DOHH2 (cell line): ENCODE results near the gene ALDH3B1.

Source experiments
- H3F3A ChIP-seq: fragments of 200-600 bp; sonication (generic), shearing (Covaris generic); 2 replicates; pipeline ENCODE4 v1.6.0; 2016; ENCODE audit warnings: antibody characterized with exemption, mild to moderate bottlenecking; ENCODE audit not compliant: control insufficient read depth, insufficient read depth
- H3K27ac ChIP-seq: fragments of 200-600 bp; sonication (generic); 2 replicates; pipeline ENCODE4 v1.5.1; 2014; ENCODE audit warnings: low read depth, mild to moderate bottlenecking, low read length, moderate library complexity
- H3K27me3 ChIP-seq: fragments of 200-600 bp; sonication (generic); 2 replicates; pipeline ENCODE4 v1.6.1; 2014; ENCODE audit warnings: mild to moderate bottlenecking, low read length, mixed read lengths; ENCODE audit not compliant: control insufficient read depth
- H3K36me3 ChIP-seq: fragments of 200-600 bp; sonication (generic); 2 replicates; pipeline ENCODE4 v1.6.1; 2014; ENCODE audit warnings: mild to moderate bottlenecking, low read length, moderate library complexity, mixed read lengths; ENCODE audit not compliant: control insufficient read depth
- H3K4me1 ChIP-seq: fragments of 200-600 bp; sonication (generic); 2 replicates; pipeline ENCODE4 v1.6.1; 2014; ENCODE audit warnings: mild to moderate bottlenecking, low read length, mixed read lengths; ENCODE audit not compliant: control insufficient read depth
- H3K4me2 ChIP-seq: fragments of 200-600 bp; sonication (generic); 2 replicates; pipeline ENCODE4 v1.6.0; 2014; ENCODE audit warnings: mild to moderate bottlenecking, low read length, moderate library complexity
- H3K4me3 ChIP-seq: fragments of 200-600 bp; sonication (generic); 2 replicates; pipeline ENCODE4 v1.5.1; 2014; ENCODE audit warnings: mild to moderate bottlenecking, low read length, mixed read lengths
- H3K79me2 ChIP-seq: fragments of 200-600 bp; sonication (generic); 2 replicates; pipeline ENCODE4 v1.6.1; 2014; ENCODE audit warnings: mild to moderate bottlenecking, low read length, mixed read lengths; ENCODE audit not compliant: control insufficient read depth
- H3K9me2 ChIP-seq: fragments of 200-600 bp; sonication (generic); replicated peaks from 2 replicates; pipeline ENCODE4 v1.6.1; 2014; ENCODE audit warnings: mild to moderate bottlenecking, low read length, mixed read lengths; ENCODE audit not compliant: control insufficient read depth
- H3K9me3 ChIP-seq: fragments of 200-600 bp; sonication (generic); 2 replicates; pipeline ENCODE4 v1.6.1; 2014; ENCODE audit warnings: antibody characterized with exemption, low read length, mixed read lengths; ENCODE audit not compliant: control insufficient read depth, insufficient read depth
- H4K20me1 ChIP-seq: fragments of 200-600 bp; sonication (generic); 2 replicates; pipeline ENCODE4 v1.6.0; 2014; ENCODE audit warnings: low read depth, mild to moderate bottlenecking, antibody characterized with exemption, low read length, moderate library complexity; ENCODE audit not compliant: control insufficient read depth, insufficient read depth
- CTCF ChIP-seq: fragments of 200-600 bp; sonication (generic); IDR thresholded peaks from one replicate; pipeline ENCODE4 v1.5.1; 2014; ENCODE audit warnings: antibody characterized with exemption, mild to moderate bottlenecking, low read depth, low read length; ENCODE audit not compliant: poor library complexity, severe bottlenecking
- EZH2phosphoT487 ChIP-seq: fragments of 200-600 bp; sonication (generic); IDR thresholded peaks from 2 replicates; pipeline ENCODE4 v1.6.1; 2017; ENCODE audit warnings: borderline replicate concordance, mild to moderate bottlenecking, antibody characterized with exemption, low read length, moderate library complexity, mixed read lengths

ALDH3B1 gene

GRCh38 chr11:68036141-68036716, 26.1 kb downstream of the ALDH3B1 start:
- TF ChIP-seq CTCF = no peak
- no peak for TF ChIP-seq EZH2phosphoT487
- Histone ChIP-seq H4K20me1 (no peaks in the 10 kb centered on the region), H3K4me1 (peaks cover 40% of the 10 kb centered on the region), H3K9me2 (no peaks in the 10 kb centered on the region), H3K9me3 (no peaks in the 10 kb centered on the region), H3K36me3 (peaks cover 32% of the 10 kb centered on the region), H3K4me2 (no peak overlapping the region), H3K27ac (no peak overlapping the region), H3K79me2 (peaks cover 36% of the 10 kb centered on the region), H3F3A (peaks cover 8% of the 10 kb centered on the region), H3K4me3 (no peak overlapping the region), H3K27me3 (no peaks in the 10 kb centered on the region)

DNA sequence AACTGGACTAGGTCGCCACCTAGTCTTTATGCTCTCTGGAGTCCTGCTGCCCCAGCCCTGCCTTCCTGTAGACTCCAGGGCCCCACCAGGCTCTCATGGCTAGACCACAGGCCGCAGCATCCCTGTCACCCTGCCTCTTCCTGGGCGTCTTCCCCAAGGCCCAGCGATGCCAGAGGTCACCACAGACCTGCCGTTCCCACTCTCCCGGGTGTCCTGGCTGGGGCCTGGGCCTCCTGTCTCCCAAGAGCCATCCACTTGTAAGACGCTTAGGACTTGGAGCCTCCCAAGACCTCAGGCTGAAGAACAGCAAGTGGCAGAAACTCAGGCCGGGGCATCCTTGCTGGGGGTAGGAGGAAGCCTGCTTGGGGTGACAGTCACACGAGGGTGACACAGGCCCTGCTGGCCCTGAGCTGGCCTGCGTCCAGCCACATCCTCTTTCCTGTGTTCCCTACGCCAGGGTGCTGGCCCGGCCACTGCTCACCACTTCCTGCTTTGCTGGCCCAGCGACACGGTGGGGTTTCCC, 26.7 kb downstream of the ALDH3B1 start:
- H3K9me2 ChIP-seq = no peaks in the 10 kb centered on the region
- no peaks in the 10 kb centered on the region for H4K20me1 ChIP-seq
- H3F3A ChIP-seq = peaks cover 8% of the 10 kb centered on the region
- TF ChIP-seq CTCF = no peak
- TF ChIP-seq EZH2phosphoT487 = no peak
- H3K36me3 ChIP-seq = peaks cover 33% of the 10 kb centered on the region
- no peaks in the 10 kb centered on the region for H3K9me3 ChIP-seq
- H3K79me2 ChIP-seq = peaks cover 31% of the 10 kb centered on the region
- no peaks in the 10 kb centered on the region for H3K27me3 ChIP-seq
- peaks cover 35% of the 10 kb centered on the region for H3K4me1 ChIP-seq
- H3K4me2 ChIP-seq = no peak overlapping the region
- no peak overlapping the region for H3K27ac ChIP-seq
- no peak overlapping the region for H3K4me3 ChIP-seq

GRCh38 chr11:68037411-68038225, 27.5 kb downstream of the ALDH3B1 start:
- Histone ChIP-seq H3K4me2 (peak overlapping the region; percentile 93), H3K4me1 (peaks cover 32% of the 10 kb centered on the region), H3K9me3 (no peaks in the 10 kb centered on the region), H4K20me1 (no peaks in the 10 kb centered on the region), H3K36me3 (peaks cover 24% of the 10 kb centered on the region), H3K9me2 (no peaks in the 10 kb centered on the region), H3K27ac (no peak overlapping the region), H3K27me3 (no peaks in the 10 kb centered on the region), H3K4me3 (peak overlapping the region; percentile 88; the same call in 1 of the 2 replicates), H3F3A (peaks cover 8% of the 10 kb centered on the region), H3K79me2 (peaks cover 22% of the 10 kb centered on the region)
- TF ChIP-seq CTCF (no peak), EZH2phosphoT487 (no peak)
